ENCODE measurements around the gene PRKCE. TPM values are rescaled to one million over a fixed set of nuclear protein-coding genes. Genes with fewer than 3 reads are reported as not detected.

The PRKCE gene
- total RNA-seq, 2 experiments from 2014 or later: 24.9 to 26.2 TPM

DNA sequence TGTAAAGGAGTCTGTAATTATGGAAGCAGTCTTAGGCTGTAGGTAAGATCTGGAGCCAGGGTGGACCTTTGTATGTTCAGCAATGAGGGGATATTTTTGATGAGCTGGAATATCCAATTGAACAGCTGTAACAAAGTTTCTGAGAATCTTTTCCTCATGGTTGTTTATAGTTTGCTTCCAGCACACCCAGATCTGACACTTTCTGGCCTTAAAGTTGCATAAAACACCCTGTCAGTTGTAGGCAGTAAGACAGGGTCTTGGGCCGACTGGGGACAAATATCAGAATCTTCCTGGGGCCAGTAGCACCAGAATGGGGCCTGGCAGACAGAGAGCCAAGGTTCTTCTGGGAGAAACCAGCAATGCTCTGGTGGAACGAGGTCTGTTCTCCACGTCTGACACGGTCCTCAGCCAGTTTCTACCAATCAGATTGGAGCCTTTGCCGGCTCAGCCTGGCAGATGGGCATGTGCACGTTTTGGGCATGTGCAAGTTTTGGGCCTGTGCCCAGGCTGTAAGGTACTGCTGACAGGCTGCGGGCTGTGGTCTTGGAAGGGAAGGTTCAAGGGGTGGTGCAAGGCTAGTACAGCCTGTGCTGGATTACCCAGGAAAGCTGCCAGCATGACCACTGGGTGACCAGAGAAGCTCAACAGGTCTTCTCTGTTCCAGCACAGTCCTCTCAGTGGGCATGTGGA, 89.8 kb downstream of the PRKCE start:
- no peak overlapping the region for H3K27ac ChIP-seq (ENCODE audit: low read depth in 1 of 2, low read length in 2 of 2)
- Mint-ChIP-seq H3K36me3 (ENCODE audit: low read depth) (no peaks in the 10 kb centered on the region), H3K27ac (no peak overlapping the region), H3K9me3 (no peaks in the 10 kb centered on the region), H3K4me3 (no peak overlapping the region), H3K4me1 (ENCODE audit: low read depth) (peaks cover 5% of the 10 kb centered on the region), H3K27me3 (no peaks in the 10 kb centered on the region)
- intact Hi-C loops (cut with DNase I, micrococcal nuclease): no loop called here
- CTCF ChIA-PET: no interaction called here
- H3K4me1 ChIP-seq (ENCODE audit: insufficient read depth, low read length): no peaks in the 10 kb centered on the region
- POLR2A ChIA-PET: no interaction called here
- H3K4me3 ChIP-seq (ENCODE audit: low read length): no peak overlapping the region
- TF ChIP-seq, protein P1, sequence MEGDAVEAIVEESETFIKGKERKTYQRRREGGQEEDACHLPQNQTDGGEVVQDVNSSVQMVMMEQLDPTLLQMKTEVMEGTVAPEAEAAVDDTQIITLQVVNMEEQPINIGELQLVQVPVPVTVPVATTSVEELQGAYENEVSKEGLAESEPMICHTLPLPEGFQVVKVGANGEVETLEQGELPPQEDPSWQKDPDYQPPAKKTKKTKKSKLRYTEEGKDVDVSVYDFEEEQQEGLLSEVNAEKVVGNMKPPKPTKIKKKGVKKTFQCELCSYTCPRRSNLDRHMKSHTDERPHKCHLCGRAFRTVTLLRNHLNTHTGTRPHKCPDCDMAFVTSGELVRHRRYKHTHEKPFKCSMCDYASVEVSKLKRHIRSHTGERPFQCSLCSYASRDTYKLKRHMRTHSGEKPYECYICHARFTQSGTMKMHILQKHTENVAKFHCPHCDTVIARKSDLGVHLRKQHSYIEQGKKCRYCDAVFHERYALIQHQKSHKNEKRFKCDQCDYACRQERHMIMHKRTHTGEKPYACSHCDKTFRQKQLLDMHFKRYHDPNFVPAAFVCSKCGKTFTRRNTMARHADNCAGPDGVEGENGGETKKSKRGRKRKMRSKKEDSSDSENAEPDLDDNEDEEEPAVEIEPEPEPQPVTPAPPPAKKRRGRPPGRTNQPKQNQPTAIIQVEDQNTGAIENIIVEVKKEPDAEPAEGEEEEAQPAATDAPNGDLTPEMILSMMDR (IDR thresholded peaks at IDR 0.05): no peak
- H3K27me3 ChIP-seq (ENCODE audit: control insufficient read depth in 1 of 2, insufficient read depth in 2 of 2, low read length in 2 of 2): no peaks in the 10 kb centered on the region
- no peaks in the 10 kb centered on the region for H3K36me3 ChIP-seq (ENCODE audit: insufficient read depth, low read length)
- no peaks in the 10 kb centered on the region for H3K9me3 ChIP-seq (ENCODE audit: control insufficient read depth in 1 of 2, insufficient read depth in 1 of 2, low read length in 2 of 2)
- DNase-seq: no peak
- no peak for ATAC-seq (ENCODE audit: poor library complexity)

DNA sequence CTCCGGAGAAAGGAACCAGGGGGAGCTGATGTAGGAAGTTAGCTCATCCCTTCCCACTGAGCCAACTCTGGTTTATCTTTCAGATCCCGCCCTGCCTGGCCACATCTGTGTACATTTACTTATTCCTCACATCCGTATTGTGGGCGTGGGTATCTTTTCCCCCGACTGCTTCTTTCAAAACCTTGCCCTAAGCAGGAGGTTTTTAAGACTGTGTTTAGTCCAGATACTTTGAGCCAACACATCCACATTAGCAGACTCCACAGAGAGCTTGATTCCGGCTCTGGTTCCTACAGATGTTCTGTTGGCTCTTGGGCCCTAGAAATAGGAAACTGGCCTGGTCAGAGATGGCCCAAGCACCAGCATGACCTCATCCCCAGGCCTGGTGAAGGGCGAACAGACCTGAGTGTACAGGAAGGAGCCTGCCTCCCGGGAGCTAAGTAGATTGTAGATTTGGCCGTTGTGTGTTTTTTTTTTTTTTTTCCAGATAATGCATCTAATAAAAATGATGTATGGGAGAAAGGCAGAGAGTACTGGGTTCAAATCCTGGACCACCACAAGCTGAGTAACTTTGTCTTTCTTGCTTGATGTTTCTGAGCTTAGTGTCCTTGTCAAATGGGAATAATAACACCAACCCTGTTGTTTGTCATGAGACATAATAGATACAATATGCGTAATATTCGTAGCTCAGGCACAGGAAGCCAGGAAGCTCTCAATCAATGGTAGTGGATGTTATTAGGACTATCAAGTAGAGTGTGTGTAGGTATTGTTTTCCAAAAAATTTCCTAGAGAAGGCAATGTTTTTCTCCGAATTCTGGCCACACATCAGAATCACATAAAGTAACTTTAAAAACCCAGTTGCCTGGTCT, 92.3 kb downstream of the PRKCE start:
- Histone ChIP-seq H3K9me3 (ENCODE audit: control insufficient read depth in 1 of 2, insufficient read depth in 1 of 2, low read length in 2 of 2) (no peaks in the 10 kb centered on the region), H3K4me3 (ENCODE audit: low read length) (no peak overlapping the region), H3K4me1 (ENCODE audit: insufficient read depth, low read length) (no peaks in the 10 kb centered on the region), H3K36me3 (ENCODE audit: insufficient read depth, low read length) (no peaks in the 10 kb centered on the region), H3K27ac (ENCODE audit: low read depth in 1 of 2, low read length in 2 of 2) (no peak overlapping the region), H3K27me3 (ENCODE audit: control insufficient read depth in 1 of 2, insufficient read depth in 2 of 2, low read length in 2 of 2) (no peaks in the 10 kb centered on the region)
- Mint-ChIP-seq H3K36me3 (ENCODE audit: low read depth) (no peaks in the 10 kb centered on the region), H3K9me3 (peaks cover 5% of the 10 kb centered on the region), H3K27ac (no peak overlapping the region), H3K4me1 (ENCODE audit: low read depth) (peaks cover 5% of the 10 kb centered on the region), H3K27me3 (no peaks in the 10 kb centered on the region), H3K4me3 (no peak overlapping the region)
- CTCF ChIA-PET: no interaction called here
- DNase-seq: no peak
- no peak for ATAC-seq (ENCODE audit: poor library complexity)
- TF ChIP-seq, protein P1 (IDR thresholded peaks at IDR 0.05): no peak
- intact Hi-C loops (cut with DNase I, micrococcal nuclease): no loop called here
- POLR2A ChIA-PET: interaction anchor here (0.6 kb wide), 1 partner anchor 13 kb away, joined by 4 read pairs; no protein-coding TSS in a partner anchor

DNA sequence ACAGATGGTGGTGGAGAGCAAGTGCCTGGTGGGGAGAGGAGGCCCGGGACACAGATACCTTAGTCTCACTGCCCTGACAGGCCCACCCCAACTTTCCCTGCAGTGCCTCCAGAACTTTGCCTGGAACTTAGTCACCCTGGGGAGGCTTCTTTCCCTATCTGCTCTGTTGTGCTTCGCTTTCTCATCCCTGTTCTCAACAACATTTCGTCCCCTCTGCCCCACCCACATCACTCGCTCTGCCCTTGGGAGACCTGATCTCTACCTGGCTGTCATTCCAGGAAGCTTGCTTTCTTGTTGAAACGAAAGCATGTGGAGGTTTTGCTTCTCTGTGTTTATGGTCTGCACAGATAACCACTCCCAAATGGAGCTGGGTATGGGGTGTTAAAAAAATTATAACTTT, 93.8 kb downstream of the PRKCE start:
- no peak for DNase-seq
- CTCF ChIA-PET: no interaction called here

More for the DNA sequence above, 93.8 kb downstream of the PRKCE start:
- no peaks in the 10 kb centered on the region for H3K27me3 ChIP-seq (ENCODE audit: control insufficient read depth in 1 of 2, insufficient read depth in 2 of 2, low read length in 2 of 2)
- POLR2A ChIA-PET: no interaction called here
- no peaks in the 10 kb centered on the region for H3K36me3 Mint-ChIP-seq (ENCODE audit: low read depth)
- H3K27me3 Mint-ChIP-seq: no peaks in the 10 kb centered on the region
- intact Hi-C loops (cut with DNase I, micrococcal nuclease): no loop called here
- H3K36me3 ChIP-seq (ENCODE audit: insufficient read depth, low read length): no peaks in the 10 kb centered on the region
- ATAC-seq (ENCODE audit: poor library complexity): no peak
- no peaks in the 10 kb centered on the region for H3K9me3 ChIP-seq (ENCODE audit: control insufficient read depth in 1 of 2, insufficient read depth in 1 of 2, low read length in 2 of 2)
- H3K4me1 ChIP-seq (ENCODE audit: insufficient read depth, low read length): no peaks in the 10 kb centered on the region
- H3K4me3 ChIP-seq (ENCODE audit: low read length): no peak overlapping the region
- TF ChIP-seq, protein P1 (IDR thresholded peaks at IDR 0.05): no peak
- no peak overlapping the region for H3K27ac Mint-ChIP-seq
- no peak overlapping the region for H3K4me3 Mint-ChIP-seq
- H3K4me1 Mint-ChIP-seq (ENCODE audit: low read depth): no peaks in the 10 kb centered on the region
- peaks cover 5% of the 10 kb centered on the region for H3K9me3 Mint-ChIP-seq
- H3K27ac ChIP-seq (ENCODE audit: low read depth in 1 of 2, low read length in 2 of 2): no peak overlapping the region
